Iris pigment epithelial cell (primary cell): ENCODE results near the gene MXD3.
A peak's percentile ranks its signal among the peaks of the same experiment; 100 is the strongest.
"Not testable (repeated sequence)": the region's sequence is repeated elsewhere in the genome, so short reads cannot be mapped to it uniquely, and the experiment has no call there.

Experiments used
- DNase-seq: peaks from one replicate; pipeline ENCODE4 v3.0.0-alpha.2; 2011; ENCODE audit warnings: low read depth

MXD3 gene, protein sequence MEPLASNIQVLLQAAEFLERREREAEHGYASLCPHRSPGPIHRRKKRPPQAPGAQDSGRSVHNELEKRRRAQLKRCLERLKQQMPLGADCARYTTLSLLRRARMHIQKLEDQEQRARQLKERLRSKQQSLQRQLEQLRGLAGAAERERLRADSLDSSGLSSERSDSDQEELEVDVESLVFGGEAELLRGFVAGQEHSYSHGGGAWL

DNA sequence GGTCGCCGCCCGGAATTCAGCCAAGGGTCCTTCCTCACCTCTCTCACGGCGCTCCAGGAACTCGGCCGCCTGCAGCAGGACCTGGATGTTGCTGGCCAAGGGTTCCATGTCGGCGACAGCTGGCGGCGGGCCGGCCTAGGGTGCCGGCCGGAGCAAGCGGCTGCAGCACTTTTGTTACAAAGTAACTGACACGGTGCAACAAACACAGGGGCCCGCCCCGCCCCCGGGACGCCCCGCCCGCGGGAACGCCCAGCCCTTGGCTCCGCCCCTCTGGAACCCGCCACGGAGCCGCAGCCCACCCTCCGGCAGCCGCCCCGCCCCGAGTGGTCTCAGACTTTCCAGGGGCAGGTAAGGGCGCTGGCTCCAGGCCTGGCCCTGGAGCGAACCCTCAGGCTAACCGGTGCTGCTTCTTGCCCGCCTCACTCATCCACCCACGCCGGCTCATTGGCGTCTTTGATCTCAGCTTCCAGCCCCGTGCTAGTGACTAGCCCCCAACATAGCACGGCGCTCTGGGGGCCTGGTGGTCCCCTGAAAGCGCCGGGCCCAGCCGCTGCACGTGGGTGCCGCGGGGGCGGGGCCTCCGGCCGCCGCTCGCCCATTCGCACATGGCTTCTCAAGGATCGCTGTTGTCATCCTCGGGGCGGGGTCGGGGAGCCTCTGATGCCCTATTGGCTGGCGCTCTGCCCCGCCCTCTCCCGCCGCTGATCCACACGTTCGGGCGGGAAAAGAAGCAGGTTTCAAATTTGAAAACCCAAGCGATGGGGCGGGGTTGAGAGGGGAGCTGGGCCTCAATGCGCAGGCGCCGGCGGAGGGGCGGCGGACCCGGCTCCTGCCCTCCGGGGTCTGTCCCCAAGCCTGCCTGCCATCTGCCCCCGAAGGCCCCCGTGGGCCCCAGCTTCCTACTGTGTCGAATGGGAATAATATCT lies at the start of gene MXD3:
Gene MXD3 (minus strand): TSS at position 176 of the 926 bp plus-strand sequence. CDS start 68 bp downstream, at position 108.
- peak; percentile 93 for DNase-seq

DNA sequence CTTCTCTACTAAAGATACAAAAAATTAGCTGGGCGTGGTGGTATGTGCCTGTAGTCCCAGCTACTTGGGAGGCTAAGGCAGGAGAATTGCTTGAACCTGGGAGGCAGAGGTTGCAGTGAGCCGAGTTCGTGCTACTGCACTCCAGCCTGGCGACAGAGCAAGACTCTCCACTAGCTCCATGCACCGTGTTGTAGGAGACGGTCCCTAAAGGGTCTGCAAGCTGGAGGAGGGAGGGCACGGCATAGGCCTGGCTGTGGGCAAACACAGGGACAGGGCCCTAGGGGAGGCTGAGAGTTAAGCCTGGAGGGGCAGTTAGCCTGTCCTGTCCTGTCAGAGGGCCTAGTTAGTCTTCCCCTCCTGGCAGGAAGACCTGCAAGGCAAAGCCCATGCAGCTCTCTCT lies 49.0 kb upstream of the MXD3 start:
- not testable (repeated sequence) for DNase-seq

DNA sequence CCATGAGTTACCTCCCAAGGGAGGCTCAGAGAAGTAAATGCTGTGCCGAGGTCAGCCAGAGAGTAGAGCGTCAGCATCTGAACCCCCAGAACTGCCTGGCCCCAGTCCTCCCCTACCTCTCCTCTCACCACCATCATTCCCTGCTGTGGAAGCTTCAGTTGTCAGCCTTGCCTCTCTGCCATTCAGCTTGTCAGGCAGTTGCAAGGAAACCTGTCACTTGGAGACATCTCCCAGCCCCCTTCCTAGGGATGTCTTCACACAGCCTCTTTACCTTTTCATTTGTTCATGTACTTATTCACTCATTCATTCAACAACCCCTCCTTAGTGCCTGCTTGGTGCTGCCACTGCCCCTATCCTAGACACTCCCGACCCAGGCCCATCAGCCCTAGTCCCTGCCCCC lies 48.2 kb upstream of the MXD3 start:
- no peak for DNase-seq

DNA sequence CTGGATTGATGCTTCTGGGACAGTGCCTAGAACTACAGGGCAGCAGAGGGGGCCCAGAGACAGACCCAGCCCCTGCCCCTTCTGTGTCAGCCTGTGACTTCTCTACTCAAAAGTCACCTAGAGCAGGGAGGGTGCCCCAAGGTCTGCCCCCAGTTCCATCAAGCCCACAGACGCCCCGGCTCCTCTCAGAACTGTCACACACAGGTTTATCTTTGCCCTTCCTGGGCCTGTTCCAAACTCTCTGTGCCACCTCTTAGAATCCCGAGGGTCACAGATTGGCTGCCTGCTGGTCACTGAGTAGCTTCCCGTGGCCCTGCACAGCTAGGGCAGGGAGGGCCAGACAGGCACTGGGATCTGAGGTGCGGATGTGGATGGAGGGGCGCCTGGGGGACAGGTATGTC lies 47.8 kb upstream of the MXD3 start:
- no peak for DNase-seq

DNA sequence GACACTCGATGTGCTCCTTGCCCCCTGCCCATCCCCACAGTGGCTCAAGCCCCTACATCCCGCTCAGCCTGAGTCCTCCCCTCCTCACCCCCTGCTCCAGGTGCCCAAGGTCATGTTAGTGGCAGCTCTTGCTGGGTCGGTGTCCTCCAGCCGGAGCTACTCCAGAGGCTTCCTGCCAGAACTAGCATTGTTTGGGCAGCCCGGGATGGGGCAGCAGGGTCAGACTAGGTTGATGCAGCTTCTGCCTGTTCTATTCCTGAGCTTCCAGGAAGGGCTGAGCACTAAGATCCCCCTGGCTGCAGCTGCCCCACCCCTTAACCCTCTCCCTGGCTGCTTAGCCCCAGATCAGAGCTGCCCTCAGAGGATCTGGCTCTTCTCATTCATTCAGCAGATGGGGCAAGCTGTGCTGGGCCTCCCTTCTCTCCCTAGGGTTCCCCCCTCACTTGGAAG lies 46.7 kb upstream of the MXD3 start:
- DNase-seq, result no peak

DNA sequence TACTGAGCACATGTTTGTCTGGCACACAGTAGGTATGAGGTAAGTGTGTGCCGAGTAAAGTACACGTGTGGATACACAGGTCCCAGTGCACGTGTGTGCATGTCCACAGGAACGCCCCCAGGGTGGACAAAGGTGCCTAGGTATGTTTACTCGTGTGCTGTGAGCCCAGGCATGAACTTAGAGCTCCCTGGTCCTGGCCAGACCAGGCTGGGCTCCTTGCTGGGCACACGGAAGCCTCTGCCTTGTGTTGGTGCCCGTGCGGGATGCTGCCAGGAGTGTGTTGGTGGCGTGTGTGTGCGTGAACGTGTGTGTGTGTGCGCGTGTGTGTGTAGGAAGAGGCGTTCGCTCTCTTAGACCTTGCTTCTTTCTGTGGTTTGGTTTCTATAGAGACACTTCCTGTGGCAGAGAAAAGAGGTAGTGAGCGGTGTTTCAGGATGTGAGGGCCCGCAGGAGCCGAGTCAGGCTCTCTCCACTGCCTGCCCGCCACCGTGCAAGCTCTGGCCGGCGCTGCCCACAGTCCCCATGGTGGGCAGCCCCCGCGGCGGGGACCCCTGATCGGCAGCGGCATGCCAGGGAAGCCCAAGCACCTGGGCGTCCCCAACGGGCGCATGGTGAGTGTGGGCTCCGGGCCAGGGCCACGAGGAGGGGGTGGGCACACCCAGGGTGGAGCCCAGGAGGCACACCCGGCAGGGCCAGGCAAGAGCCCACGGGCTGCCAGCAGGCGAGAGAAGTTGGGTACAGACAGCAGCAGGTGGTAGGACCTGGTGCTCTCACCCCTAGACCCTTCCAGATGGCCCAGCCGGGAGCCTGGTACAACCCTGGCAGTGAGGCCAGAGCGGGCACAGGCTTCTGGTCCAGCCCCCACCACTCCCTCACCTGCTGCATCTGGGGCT lies 46.0 kb upstream of the MXD3 start, which contains the start of gene RGS14:
Gene RGS14 (plus strand): TSS at position 466 of the 893 bp plus-strand sequence. CDS start 101 bp downstream, at position 567.
- peak; percentile 61 for DNase-seq

DNA sequence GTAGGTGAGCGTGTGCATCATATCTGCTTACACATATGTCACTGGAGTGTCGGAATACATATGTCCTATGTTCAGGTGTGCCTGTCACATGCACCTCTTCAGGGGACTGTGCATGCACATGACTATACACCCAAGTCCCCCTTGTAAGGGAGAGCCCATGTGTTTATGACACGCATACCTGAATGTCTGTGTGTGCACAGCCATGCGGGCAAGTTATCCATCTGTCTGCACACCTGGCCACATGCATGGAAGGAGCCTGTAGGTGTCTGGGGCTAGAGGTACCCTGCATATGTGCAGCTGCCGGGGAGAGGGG lies 45.4 kb upstream of the MXD3 start:
- DNase-seq, result no peak

DNA sequence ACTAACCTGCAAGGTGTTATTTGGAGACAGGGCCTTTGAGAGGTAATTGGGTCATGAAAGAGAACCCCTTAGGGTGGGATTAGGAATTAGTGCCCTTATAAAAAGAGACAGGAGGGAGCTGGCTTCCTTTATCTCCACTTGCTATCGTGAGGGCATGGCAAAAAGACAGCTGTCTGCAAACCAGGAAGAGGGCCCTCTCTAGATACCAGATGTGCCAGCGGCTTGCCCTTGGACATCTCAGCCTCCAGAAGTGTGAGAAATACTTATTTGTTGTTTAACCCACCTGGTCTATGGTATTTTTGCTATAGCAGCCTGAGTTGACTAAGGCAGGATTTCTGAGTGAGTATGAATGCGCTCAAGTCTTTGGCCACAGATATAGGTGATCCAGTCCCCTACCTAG lies 45.0 kb upstream of the MXD3 start:
- no peak for DNase-seq

DNA sequence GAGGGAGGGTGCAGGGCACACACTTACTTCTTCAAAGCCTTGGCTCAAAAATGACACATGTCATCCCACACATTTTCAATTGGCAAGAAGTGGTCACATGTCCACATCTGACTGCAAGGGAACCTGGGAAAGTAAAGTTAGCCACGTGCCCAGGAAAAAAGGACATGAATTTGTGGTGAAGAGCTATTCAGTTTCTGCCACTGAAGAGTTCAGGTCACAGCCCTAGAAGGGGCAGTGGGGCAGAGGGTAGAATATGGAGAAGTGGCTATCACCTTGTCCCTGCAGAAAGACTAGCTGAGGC lies 44.1 kb upstream of the MXD3 start:
- no peak for DNase-seq

DNA sequence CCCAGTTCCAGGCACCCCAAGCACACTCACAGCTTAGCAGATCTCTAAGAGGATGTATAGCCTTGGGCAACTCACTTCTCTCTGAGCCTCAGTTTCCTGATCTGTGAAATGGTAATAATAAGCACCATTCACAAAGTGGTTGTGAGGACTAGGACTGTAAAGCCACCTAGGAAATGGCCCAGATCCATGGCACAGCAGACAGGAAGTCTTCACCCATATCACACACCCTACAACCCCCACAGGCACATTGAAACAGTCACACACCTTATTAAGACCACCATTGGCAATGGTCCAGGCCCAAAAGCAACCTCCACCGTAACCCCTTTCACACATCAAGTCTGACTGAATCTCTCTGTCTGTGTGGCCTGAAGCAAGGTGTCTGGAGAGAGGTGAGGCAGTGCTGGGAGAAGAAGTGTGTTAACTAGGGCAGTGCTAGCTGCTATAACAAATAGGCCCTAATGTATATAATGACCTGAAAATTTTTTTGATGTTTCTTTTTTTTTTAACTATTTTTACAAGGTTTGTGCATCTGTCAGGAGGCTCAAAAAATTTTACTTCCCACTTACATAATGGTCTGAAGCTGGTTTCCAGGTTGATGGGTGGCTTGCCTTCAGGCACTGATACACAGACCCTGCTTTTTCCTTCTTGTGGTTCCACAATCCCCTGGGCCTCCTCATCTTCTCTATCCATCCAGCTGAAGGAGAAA lies 43.6 kb upstream of the MXD3 start:
- DNase-seq, result no peak

DNA sequence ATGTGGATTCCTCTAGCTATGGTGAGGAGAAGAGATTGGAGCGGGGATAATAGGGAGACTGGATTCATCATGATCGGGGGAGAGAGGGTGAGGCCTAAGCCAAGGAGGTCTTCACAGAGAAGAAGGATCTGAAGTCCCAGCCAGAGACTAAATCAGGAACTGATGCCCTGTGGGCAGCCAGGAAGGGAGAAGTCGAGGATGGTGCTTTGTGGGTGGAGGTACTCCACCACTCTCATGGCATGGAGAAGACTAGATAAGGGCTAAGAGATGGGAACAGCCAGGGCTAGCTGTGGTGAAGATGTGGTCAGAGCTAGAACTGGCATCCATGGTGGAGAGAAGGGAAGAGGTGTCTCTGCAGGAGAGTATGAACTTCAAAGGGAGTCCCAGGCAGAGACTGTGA lies 43.0 kb upstream of the MXD3 start:
- DNase-seq, result no peak

DNA sequence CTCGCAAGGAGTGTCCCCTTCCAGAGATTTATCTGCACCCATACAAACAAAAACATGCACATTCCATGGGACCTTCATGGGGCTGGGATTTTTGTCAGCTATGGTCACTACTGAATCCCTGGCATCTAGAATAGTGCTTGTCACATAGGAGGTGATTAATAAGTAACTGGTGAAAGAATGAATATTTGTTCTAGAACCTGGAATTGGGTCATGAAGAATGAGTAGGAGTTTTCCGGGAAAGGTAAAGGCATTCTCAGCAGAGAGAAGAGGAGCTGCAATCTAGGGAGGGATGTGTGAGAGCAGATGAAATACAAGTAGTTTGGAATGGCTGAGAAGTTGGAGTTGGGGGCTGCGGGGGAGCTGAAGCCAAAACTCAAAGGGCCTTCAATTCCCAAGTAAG lies 42.6 kb upstream of the MXD3 start:
- no peak for DNase-seq

DNA sequence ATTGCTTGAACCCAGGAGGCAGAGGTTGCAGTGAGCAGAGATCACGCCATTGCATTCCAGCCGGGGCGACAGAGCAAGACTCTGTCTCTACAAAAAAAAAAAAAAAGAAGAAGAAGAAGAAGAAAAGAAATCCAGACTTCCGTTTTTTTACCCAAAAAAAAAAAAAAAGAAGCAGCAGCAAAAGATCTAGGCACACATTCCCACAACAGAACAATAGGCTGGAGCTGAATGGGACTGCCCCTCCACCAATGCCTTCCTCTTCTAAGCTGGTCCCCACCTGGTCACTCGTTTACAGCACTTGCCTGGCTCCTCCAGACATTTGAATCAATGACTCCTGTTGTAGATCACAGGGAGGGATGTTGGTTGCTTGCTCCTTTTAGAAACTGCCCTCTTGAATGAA lies 41.4 kb upstream of the MXD3 start:
- no peak for DNase-seq

DNA sequence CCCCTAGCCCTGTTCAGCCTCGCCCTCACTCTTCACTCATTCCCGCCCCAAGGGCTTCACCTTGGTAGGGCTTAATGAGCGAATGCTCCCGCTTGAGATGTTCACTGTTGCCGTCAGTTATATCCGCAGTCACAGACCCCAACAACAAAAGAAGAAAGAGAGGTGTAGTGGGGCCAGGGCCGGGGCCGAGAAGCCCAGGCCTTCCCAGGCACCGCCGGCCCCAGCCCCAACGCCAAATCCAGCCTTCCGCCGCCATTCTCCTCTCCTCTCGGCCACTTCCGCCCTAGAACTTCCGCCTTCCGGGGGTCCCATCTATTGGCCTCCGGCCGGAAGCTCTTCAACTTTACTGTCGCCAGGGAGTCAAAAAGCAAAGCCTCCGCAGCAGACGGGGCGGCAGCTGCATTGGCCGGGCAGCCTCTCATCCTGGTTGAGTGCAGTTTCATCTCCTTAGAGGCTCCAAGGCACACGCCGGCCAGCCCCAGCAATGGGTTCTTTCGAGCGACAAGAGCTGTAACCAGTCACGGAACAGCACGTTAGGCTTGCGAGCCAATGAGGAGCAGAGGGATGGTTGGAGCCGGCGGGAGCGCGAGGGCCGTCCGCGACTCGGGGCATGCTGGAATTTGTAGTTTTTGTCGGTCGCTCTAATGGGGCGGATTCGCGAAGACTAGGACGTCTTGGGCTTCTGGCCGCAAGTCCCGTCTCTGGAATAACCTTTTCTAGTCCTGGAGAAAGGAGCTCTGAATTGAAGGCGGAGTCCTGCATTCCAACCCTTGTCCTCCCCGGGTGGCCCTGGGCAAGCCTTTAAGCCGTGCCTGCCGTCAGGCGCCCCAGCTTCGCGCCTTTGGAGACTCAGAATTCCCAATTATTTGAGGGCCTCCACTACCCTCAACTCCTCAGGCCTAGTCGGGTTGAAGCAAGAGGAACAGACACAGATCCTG lies 40.0 kb upstream of the MXD3 start, which contains the start of gene LMAN2:
Gene LMAN2 (minus strand): TSS at position 277 of the 938 bp plus-strand sequence. CDS start 21 bp downstream, at position 256.
- DNase-seq, result peak; percentile 97

DNA sequence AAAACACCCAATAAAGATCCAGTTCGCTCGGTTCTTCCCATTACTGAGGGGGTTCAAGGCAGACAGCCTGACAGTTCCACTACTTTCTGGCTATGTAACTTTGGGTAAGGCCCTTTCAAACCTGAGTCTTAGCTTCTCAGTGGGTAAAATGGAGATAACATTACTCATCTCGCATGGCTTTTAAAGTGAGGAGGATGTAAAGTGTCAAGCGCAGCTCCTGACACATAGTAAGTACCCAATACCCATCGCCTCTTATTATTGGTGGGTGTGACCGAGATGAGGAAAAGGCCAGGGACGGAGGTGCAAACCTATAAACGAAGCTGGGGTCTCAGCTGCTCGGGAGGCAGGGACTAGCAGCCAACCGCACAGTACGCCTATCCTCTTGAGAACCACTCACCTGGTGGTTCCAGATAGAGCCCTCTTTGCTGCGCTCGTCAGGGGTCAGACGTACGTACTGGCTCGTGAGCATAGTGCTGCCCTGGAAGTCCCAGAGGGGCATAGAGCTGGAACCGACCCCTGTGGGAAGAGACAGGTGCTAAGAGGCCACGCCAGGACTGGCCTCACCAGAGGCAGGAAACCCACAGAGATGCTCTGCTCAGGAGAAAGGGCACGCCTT lies 39.2 kb upstream of the MXD3 start:
- no peak for DNase-seq

DNA sequence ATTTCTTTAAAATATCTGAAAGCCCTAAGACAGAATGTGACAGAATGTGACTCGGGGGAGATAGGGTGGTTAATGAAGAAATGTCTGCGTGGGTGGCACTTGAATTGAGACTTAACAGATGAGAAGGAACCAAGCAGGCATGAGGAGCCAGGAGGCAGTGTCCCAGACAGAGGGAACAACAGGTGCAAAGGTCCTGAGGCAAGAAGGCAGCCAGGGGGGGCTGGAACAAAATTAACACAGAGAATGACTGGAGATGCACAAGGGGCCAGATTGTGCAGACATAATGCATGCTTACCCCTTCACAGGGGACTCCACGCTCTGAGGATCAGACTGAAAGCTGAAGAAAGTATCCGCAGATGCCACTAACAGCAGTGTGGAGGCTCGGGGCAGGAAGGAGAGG lies 38.1 kb upstream of the MXD3 start:
- no peak for DNase-seq

DNA sequence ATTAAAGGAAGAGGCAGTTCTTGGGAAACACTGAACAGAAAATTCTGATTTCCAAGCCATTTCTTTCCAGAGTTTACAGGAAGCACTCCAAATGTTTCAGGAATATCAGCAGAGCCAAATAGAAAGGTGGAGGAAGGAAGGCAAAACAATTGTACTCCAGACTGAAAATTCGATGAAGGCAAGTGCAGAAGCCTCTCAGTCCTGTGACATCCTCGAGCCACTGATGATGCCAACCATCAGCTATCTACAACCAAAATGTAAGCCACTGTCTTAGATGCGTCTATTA lies 37.6 kb upstream of the MXD3 start:
- DNase-seq, result no peak

DNA sequence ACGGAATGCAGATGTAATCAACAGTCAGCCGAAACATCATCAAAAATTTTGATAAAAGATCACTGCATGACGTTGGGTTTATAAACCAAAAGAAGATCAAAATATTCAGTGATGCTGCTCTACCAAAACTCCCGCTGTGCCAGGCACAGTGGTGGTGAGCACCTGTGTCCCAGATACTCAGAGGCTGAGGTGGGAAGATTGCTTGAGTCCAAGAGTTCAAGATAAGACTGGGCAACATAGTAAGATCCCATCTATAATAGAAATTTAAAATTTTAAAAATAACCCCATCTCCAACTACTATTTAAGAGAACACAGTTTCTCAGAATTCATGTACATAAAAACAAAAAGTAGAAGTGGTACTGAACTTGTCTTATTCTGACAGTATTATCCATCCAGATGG lies 36.0 kb upstream of the MXD3 start:
- DNase-seq, result no peak

DNA sequence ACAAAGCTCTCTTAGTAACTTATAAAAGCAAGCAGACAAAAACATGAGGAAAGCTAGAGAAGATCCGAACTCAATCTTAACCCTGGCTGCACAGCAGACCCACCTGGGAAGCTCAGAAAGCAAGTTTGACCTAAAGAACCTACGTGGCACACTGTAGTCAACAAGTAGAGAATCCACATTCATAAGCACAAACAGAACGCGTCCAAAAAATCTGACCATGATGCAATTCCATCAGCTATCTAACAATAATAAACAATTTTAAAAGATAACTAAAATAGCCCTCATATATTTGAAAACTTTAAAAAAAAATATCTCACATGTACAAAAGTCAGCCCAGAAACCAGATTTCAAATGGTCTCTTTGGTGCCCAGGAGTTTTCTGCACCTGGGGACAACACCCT lies 35.1 kb upstream of the MXD3 start:
- DNase-seq, result peak; percentile 35

DNA sequence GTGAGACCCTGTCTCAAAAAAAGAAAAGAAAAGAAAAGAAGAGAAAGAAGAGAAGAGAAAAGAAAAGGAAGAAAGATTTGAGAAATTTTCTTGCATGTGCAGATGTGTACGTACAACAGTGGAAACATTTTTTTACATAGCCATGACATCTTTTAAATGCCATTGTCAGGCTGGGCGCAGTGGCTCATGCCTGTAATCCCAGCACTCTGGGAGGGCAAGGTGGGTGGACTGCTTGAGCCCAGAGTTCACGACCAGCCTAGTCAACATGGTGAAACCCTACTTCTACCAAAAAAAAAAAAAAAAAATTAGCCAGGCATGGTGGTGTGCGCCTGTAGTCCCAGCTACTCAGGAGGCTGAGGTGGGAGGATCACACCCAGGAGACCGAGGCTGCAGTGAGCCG lies 33.2 kb upstream of the MXD3 start:
- DNase-seq, result no peak

DNA sequence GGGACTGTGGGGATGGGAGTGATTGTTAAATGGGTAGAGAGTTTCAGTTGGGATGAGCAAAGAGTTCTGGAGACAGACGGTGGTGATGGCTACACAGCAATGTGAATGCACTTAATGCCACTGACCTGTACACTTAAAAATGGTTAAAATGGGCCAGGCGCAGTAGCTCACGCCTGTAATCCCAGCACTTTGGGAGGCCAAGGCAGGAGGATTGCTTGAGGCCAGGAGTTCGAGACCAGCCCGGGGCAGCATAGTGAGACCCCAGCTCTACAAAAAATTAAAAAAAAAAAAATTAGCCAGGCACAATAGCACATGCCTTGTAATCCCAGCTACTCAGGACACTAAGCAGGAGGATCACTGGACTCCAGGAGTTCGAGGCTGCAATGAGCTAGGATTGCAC lies 32.1 kb upstream of the MXD3 start:
- DNase-seq, result no peak
